GM12864 (cell line): ENCODE results near the gene TEAD1.

Experiments used
- DNase-seq: peaks from one replicate; pipeline ENCODE4 v3.0.0-alpha.2; 2011; ENCODE audit warnings: low read depth
- H3K4me3 ChIP-seq: 2 replicates; pipeline ENCODE4 v1.5.1; 2011; ENCODE audit warnings: mild to moderate bottlenecking, low read depth, low read length, control low read depth
- CTCF ChIP-seq: IDR thresholded peaks from 2 replicates; pipeline ENCODE4 v1.5.1; 2011; ENCODE audit warnings: low read depth, mild to moderate bottlenecking, moderate library complexity, low read length, control low read depth, inconsistent platforms; ENCODE audit errors: missing control alignments

The TEAD1 gene

DNA sequence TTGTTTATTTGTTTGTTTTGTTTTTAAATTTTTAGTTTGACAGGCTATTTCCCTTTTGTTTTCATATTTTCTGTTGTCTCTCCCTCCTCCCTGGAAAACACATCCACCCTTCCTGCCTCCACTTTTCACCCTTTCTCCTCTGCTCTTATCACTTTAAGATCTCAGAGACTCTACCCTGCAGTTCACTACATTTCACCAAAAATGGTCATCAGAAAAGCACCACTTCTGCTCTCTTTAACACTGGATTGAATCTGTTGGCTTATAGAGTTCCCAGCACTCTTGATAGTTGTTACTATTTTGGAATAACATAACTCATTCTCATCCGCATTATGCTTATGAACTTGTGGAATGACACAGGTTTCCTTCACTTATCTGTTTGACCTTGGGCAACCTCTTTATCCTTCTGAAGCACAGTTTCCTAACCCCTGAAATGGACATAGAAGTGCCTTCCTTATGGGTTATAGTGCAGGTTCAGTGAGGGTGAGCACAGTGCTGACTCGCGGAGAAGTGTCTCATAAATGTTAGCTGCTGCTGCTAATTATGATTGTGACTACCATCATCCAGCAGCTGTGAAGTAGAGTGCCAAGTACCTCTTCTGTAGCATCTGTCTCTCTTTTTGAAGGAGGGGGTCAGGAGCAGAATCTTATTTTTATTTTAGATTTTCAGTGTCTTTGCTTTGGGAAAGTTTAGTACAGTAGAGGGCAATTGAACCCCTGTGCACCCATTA lies 15.0 kb downstream of the TEAD1 start:
- TF ChIP-seq CTCF, result no peak
- no peak for DNase-seq
- no peak overlapping the region for H3K4me3 ChIP-seq

DNA sequence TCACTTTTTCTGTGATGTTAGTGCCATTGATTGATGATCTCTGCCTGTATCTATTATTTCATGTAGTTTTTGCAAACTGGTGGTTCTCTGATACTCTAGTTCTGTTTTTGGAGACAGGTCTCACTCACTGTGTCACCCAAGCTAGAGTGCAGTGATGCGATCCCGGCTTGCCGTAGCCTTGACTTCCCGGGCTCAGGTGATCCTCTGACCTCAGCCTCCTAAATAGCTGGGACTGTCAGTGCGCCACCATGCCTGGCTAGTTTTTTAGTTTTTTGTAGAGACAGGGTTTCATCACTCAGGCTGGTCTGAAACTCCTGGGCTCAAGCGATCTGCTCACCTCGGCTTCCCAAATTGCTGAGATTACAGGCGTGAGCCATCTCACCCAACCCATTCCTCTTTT lies 16.4 kb downstream of the TEAD1 start:
- no peak for TF ChIP-seq CTCF
- DNase-seq, result no peak
- no peak overlapping the region for H3K4me3 ChIP-seq

DNA sequence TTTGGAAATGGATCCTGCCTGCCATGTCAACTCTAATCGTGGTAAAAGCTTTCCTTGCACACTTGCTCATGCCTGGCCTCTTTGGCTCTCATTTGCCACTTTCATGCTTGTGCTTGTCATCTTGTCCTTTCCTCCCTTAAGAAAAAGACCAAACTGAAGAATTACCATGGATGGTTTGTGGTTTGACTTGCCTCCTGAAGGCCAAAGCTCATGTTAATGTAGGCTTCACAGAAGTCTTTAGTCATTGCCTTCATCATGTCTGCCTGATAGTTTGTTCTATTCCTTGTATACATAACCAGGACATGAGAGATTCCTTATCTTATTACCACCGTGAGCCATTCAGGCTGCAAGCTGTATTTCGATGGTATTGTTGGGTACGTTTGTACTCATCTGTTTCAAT lies 17.3 kb downstream of the TEAD1 start:
- no peak for TF ChIP-seq CTCF
- no peak overlapping the region for H3K4me3 ChIP-seq
- no peak for DNase-seq

DNA sequence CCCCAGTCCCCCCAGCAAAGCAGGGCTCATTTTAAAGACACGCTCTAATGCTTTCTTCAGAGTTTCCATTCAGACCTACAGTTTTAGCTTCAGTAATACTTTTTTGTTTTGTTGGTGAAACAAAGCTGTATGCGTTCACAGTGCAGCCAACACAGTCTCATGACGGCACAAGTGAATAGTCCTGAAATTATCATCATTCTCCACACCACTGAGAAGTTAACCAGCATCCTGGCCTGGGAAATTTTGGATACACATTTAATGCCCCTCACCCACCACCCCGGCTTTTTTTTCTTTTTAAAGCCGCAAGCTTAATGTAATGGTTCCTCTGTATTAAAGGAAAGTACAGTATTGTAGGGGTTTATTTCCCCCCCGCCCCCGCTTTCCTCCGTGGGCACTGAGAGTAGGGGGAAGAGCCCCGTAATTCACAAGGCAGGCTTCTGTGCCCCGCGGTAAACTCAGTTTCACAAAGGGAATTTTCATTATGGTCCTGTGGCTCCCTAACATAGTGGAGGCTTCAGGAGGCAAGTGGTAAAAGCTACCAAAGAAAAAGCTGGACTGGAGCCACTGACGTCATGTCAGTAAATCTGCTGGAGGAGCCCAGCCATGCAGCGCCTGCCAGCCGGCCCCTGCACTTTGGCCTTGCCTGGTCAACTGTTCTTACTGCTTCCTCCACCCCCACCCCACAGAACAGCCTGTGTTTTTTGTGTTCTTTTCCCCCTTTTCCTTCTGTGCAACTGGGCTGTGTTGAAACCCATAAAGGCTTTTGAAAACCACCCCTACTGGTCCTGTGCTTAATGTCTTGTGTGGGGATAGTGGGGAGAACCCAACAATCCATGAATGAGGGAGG lies 18.2 kb downstream of the TEAD1 start:
- DNase-seq, result no peak
- TF ChIP-seq CTCF, result no peak
- H3K4me3 ChIP-seq, result no peak overlapping the region

DNA sequence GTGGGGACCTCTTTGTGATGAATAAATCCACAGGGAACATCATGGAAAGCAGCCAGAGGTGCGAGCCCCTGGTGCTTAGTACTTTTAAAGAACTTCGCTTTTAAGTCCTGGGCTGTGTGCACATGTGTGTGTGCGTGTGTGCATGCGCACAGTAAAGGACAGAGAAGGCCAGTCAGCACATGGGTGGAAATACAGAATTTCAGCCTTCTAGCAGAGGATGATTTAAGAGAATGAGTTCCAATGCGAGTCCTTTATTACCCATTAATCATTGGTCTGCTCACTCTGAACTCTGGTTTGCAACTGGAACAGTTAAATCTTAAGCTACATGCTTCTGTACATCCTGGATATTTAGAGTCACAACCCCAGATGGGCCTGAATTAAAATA lies 18.9 kb downstream of the TEAD1 start:
- H3K4me3 ChIP-seq, result no peak overlapping the region
- DNase-seq, result no peak
- TF ChIP-seq CTCF, result no peak

DNA sequence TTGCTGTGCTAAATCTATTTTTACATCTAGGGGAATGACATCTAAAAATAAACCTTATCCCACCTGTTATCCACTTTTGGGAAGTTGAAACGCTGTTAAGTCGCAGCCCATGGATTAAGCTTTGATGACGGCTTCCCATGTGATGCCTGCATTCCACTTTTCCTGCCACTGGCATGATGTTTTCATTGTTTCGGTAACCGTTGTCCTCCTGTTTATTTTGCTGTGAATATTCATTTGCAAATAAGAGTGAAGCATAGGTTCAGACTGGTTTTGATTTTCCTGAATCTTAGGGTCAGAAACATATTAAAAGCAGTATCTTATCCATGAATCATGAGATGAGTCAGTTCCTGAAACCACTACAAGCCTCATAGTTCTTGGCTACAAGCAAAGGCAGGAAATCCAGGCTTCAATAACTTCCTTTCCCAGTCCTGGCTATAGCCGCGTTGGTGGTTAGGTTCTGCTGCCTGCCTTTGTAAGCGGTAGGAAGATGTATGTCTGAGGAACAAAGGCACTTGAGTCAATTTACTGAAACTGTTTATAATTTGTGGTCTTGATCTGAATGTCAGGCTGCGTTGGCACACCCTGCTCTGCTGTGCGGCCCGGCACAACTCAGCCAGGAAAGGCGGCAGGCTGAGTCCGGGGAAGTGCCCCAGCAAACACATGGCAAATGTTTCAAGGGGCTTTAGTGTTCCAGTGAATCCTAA lies 19.4 kb downstream of the TEAD1 start:
- no peak overlapping the region; the same call in 1 of the 2 replicates for H3K4me3 ChIP-seq
- DNase-seq, result no peak
- TF ChIP-seq CTCF, result no peak
